ENCODE data around the gene SCNN1B.

Gene SCNN1B

DNA sequence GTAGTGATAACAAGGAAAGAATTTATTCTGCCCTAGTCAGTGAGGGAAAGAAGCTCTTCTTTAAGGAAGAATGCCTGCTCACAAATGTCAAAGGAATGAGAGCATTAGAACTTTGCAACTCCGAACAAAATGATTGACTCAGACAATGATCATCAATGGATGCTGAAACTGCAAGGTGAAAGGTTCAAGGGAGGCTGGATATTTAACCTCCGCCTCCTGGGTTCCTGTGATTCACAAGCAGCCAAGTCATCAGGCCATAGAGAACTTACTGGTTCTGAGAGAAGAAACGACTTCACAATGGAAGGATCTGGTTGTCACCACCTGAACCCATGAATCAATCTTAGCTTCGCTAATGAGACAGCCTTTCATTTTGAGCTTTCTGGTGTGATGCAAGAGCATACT is 16.0 kb upstream of the SCNN1B start:
- DNase-seq (ENCODE audit: low spot score), result no peak
- TF ChIP-seq, protein P1, sequence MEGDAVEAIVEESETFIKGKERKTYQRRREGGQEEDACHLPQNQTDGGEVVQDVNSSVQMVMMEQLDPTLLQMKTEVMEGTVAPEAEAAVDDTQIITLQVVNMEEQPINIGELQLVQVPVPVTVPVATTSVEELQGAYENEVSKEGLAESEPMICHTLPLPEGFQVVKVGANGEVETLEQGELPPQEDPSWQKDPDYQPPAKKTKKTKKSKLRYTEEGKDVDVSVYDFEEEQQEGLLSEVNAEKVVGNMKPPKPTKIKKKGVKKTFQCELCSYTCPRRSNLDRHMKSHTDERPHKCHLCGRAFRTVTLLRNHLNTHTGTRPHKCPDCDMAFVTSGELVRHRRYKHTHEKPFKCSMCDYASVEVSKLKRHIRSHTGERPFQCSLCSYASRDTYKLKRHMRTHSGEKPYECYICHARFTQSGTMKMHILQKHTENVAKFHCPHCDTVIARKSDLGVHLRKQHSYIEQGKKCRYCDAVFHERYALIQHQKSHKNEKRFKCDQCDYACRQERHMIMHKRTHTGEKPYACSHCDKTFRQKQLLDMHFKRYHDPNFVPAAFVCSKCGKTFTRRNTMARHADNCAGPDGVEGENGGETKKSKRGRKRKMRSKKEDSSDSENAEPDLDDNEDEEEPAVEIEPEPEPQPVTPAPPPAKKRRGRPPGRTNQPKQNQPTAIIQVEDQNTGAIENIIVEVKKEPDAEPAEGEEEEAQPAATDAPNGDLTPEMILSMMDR (IDR thresholded peaks at IDR 0.05; ENCODE audit: borderline replicate concordance, control extremely low read depth, extremely low read depth, insufficient read depth, missing control alignments), result no peak
- in situ Hi-C loops (cut with MboI; ENCODE audit: low sequenced_read_pairs, unreplicated experiment), result no loop called here

DNA sequence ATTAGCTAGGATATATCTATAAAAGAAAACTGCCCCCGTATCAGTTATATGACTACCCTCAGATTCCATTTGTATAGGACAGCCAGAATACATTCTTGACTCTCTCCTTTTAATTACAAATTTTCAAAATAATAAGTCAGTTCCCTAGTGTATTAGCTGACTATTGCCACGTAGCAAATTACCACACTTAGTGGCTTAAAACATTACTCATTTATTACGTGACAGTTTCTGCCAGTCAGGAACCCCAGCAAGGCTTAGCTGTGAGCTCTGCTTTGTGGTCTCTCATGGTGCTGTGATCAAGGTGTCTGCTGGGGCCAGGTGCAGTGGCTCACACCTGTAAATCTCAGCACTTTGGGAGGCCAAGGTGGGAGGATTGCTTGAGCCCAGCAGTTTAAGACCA is 13.9 kb upstream of the SCNN1B start:
- in situ Hi-C loops (cut with MboI; ENCODE audit: low sequenced_read_pairs, unreplicated experiment), result no loop called here
- TF ChIP-seq, protein P1 (IDR thresholded peaks at IDR 0.05; ENCODE audit: borderline replicate concordance, control extremely low read depth, extremely low read depth, insufficient read depth, missing control alignments), result no peak
- DNase-seq (ENCODE audit: low spot score), result no peak

DNA sequence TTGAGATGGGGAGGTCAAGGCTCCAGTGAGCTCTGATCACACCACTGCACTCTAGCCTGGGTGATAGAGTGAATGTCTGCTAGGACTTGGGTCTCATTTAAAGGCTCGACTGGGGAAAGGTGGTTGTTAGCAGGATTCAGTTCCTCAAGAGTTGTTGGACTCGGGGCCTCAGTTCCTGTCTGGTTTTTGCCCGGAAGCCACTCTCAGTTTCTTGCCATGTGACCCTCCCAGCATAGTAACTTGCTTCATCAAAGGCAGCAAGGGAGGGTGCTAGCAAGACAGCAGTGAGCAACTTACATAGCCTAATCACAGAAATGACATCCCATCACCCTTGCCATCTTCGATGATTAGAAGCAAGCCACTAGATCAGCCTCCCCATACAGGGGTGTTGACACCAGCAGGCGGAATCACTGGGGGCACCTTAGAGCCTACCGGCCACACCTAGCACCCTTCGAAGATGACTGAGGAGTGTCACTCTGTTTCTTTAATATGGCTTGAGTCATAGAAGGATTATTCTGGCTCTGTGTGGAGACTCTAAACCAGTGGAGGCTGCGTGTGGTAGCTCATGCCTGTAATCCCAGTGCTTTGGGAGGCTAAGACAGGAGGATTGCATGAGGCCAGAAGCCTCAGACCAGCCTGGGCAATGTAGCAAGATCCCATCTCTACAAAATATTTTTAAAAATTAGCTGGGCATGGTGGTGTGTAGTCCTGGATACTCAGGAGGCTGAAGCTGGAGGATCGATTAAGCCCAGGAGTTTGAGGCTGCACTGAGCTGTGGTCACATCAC is 13.2 kb upstream of the SCNN1B start:
- TF ChIP-seq, protein P1 (IDR thresholded peaks at IDR 0.05; ENCODE audit: borderline replicate concordance, control extremely low read depth, extremely low read depth, insufficient read depth, missing control alignments), result no peak
- in situ Hi-C loops (cut with MboI; ENCODE audit: low sequenced_read_pairs, unreplicated experiment), result no loop called here
- DNase-seq (ENCODE audit: low spot score), result no peak

DNA sequence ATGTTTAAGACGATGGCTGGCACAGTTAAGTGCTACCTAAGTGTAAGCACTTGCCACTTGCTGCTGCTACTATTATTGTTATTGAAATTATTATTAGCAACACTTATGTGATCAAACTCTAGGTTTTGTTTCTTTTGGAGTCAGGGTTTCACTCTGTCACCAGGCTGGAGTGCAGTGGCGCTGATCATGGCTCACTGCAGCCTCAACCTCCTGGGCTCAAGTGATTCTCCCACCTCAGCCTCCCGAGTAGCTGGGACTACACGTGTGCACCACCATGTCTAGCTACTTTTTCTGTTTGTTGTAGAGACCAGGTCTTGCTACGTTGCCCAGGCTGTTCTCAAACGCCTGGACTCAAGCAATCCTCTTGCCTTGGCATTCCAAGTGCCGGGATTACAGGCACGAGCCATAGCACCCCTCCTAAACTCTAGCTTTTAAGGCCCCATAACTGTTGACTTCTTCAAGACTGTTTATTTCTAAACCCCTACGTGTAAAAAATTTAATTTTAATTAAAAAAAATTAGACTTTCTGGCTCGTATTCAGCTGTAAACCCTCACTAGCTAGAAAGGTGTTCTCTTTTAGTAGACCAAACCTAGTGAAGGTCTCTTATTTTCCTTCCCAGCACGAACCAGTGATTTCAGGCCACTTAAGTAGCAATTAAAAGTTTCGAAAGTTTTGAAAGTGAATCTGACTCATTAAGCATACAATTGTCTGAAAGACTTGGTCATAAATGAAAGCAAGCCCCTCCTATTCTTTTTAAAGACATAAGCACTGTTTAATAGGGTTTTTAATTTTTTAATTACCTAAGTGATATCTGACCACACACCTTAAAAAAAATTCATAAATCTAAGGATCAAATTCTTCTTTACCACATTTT is 11.7 kb upstream of the SCNN1B start:
- in situ Hi-C loops (cut with MboI; ENCODE audit: low sequenced_read_pairs, unreplicated experiment), result no loop called here
- no peak for DNase-seq (ENCODE audit: low spot score)

DNA sequence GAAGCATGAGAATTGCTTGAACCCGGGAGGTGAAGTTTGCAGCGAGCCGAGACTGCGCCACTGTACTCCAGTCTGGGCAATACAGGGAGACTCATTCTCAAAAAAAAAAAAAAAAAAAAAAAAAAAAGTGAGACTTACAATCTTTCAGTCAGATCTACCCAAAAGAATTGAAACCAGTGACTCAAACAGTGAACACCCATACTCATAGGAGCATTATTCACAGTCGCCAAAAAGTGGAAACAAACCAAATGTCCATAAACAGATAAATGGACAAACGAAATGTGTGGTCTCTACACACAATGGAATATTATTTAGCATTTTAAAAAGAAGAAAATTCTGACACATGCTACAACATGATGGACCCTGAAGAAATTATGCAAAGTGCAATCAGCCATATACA is 9.1 kb upstream of the SCNN1B start:
- TF ChIP-seq, protein P1 (IDR thresholded peaks at IDR 0.05; ENCODE audit: borderline replicate concordance, control extremely low read depth, extremely low read depth, insufficient read depth, missing control alignments), result no peak
- DNase-seq (ENCODE audit: low spot score), result no peak
- in situ Hi-C loops (cut with MboI; ENCODE audit: low sequenced_read_pairs, unreplicated experiment), result no loop called here

More for the DNA sequence above, 11.7 kb upstream of the SCNN1B start:
- TF ChIP-seq, protein P1 (IDR thresholded peaks at IDR 0.05; ENCODE audit: borderline replicate concordance, control extremely low read depth, extremely low read depth, insufficient read depth, missing control alignments), result no peak

DNA sequence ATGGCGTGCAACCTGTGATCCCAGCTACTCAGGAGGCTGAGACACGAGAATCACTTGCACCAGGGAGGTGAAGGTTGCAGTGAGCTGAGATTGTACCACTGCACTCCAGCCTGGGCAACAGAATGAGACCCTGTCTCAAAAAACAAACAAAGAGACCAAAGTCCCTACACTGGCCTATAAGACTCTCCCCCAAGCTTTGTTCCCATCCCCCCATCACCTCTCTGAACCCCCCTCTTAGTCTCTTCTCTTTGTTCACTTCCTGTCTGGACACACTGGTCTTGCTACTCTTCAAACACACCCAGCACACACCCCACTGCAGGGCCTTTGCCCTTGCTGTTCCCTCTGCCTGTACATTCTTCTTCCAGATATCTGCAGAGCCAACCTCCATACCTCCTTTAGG is 7.8 kb upstream of the SCNN1B start:
- in situ Hi-C loops (cut with MboI; ENCODE audit: low sequenced_read_pairs, unreplicated experiment), result no loop called here
- DNase-seq (ENCODE audit: low spot score), result no peak
- TF ChIP-seq, protein P1 (IDR thresholded peaks at IDR 0.05; ENCODE audit: borderline replicate concordance, control extremely low read depth, extremely low read depth, insufficient read depth, missing control alignments), result no peak
